ENCODE data around the gene PICK1. TPM values are rescaled to one million over a fixed set of nuclear protein-coding genes. Genes with fewer than 3 reads are reported as not detected.
A peak's percentile ranks its signal among the peaks of the same experiment; 100 is the strongest.
"Not testable (repeated sequence)": the region's sequence is repeated elsewhere in the genome, so short reads cannot be mapped to it uniquely, and the experiment has no call there.

Gene PICK1
- total RNA-seq, 1 experiment from 2014 or later = 23.3 TPM

DNA sequence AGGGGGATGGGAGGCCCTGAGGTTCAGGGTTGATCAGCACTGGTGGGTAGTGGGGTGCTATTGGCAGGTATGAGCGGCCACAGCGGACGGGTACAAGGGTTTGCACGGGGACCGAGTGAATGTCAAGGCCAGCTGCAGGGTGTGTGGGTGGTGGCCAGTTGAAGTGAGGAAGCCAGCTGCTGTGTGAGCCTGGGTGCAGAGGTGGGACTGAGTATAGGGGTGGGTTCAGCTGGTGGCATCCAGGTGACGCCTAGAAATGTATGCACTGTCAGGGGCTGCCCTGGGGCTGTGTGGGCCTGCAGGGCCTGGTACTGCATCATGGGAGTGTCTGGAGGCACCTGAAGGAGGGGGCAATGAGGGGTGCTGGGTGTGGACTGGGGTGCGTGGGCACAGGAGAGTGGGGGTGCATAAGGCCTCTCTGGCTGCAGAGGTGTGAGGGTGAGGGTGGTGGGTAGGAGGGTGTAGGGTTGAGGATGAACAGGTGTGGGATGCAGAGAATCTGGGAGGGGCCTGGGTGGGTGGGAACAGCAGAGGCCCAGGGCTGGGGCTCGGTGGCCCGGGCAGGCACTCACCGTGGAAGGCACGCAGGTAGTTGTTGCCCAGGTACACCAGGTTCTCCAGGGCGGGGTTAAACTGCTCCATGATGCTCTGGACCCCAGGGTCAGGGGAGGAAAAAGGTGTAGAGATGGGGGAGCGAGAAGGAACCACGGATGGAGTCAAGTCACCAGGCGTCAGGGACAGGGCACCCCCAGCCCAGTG lies 51.5 kb downstream of the PICK1 start:
- DNase-seq (ENCODE audit: low spot score) = no peak
- in situ Hi-C loops (cut with HindIII; ENCODE audit: low sequenced_read_pairs) = loop anchor here (25.0 kb wide), 1 partner anchor 154 kb away; the partner anchor contains the start of gene TMEM184B

DNA sequence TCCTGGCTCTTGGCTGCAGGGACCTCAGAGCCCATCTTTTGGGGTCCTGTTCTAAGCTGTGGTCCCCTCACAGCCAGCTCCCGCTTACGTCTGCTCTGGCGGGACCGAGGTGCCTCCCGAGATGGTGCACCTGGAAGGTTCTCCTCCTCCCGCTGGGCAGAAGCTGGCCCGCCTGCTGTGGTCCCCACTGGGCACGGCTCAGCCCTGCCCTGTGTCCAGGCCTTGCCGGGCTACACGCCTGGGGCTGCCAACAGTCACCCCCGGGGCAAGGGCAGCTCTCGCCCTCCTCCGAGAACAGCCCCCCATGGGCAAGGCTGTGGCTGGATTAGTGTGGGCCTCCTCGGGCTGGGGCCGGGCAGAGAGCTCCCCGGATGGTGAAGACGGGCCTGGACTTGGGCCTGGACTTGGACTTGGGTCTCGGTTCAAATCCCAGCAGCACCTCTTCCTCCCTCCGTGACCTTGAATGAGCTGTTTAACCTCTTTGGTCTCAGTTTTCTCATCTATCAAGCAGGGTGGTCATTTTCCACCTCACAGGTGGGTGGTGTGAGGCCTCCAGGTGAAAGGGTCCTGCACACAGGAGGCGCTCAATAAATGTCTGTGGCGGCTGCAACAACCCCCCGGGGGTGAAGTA lies 52.3 kb downstream of the PICK1 start:
- in situ Hi-C loops (cut with HindIII; ENCODE audit: low sequenced_read_pairs) = loop anchor here (25.0 kb wide), 1 partner anchor 153 kb away; the partner anchor contains the start of gene TMEM184B
- no peak for DNase-seq (ENCODE audit: low spot score)

DNA sequence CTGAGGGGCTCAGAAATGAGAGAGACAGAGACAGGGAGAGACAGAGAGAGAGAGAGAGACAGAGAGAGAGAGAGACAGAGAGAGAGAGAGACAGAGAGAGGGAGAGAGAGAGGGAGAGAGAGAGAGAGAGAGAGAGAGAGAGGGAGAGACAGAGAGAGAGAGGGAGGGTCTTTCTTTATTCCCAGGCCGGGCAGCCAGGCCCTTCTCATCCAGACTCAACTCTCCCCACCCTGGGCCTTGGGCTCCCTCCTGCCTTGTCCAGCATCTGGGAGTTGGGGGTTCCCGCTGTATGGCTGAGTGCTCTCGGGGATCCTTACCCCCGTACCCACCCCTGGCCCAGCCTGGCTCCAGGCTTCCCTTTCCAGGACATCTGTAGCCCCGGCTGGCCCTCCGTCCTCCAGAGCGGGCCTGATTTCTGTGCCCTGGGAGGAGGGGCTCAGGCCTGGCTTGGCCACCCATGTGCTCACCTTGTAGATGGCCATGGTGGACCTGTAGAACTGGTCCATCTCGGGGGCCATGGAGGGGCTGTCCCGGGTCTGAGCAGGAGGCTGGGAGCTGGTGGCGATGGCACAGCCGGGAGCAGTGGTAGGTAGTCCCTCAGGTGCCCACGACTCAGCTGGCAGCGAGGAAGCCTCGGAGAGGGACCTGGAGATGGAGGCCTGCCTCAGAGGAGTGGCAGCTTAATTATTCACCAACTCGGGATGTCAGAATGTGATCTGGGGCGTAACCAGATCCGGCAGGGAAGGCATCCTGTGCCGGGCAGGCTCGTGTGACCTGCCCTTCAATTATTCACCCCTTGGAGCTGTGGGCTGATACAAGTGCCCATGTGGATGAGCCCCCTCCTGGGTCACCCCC lies 53.0 kb downstream of the PICK1 start, which contains the start of gene BAIAP2L2:
TSS of gene BAIAP2L2 (minus strand) at position 677 of the 855 bp plus-strand sequence. CDS start at position 518, 159 bp downstream.
- no peak for DNase-seq (ENCODE audit: low spot score)
- in situ Hi-C loops (cut with HindIII; ENCODE audit: low sequenced_read_pairs) = loop anchor here (25.0 kb wide), 1 partner anchor 152 kb away; the partner anchor contains the start of gene TMEM184B

DNA sequence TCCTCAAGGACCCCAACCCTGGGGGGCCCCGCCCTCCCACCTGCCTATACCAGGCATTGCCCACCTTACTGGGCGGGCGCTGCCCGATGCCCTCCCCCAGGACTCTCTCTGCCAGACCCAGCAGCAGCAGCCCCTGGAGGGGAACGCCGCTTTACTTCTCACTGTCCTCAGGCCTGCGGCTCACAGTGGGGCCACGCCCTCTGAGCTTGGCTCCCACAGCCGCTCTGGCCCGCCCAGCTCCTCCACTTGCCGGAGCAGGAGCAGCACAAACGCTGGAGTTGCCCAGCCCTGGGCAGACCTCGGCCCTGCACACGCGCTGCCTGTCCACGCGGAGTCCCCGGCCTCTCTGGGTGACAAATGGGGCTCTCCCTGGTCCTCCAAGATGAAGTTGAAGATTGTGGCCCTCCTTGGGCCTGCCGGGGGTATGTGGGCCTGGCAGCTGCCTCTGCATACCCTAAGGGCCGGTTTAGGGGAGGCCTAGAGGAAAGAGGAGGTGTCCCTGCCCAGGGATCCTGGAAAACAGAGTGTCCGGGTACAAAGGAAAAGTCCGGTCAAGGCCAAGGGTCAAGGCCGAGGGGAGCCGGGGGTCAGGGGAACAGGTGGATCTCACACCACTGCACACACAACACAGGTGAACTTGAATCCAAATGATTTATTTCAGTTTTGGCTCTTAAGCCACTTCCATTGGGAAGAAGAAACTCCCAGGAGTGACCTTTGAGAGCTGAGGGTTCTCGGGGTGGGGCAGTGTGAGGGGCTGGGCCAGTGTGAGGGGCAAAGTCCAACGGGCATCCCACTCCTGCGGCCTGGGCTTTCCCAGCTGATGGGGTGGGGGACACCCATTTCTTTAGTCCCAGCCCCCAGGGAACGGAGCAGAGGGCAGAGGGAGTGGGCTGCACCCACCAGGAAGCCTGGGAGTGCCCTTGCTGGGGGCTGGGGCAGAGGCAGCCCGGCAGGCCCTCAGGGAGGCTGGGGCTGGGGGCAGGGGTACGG lies 54.0 kb downstream of the PICK1 start:
- in situ Hi-C loops (cut with HindIII; ENCODE audit: low sequenced_read_pairs) = loop anchor here (25.0 kb wide), 1 partner anchor 151 kb away; the partner anchor contains the start of gene TMEM184B
- DNase-seq (ENCODE audit: low spot score) = no peak

DNA sequence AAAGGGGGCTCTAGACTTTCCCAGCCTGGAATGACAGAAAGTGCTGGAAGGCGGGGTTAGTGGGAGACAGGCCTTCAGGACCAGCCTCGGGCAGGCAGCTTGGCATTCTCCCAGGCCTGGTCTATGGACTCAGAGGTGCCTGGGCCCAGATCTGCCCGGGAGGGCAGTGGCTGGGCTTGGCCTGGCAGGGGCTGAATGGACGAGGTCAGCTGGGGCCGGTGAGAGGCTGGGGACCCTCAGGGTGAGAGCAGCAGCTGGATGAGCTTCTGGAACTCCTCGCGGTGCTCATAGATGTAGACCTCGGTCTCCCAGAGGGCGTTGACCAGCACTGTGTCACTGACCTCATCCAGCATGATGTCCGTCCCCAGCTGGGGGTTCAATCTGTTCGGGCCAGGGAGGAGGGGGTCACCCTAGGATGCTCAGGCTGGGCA lies 54.7 kb downstream of the PICK1 start:
- in situ Hi-C loops (cut with HindIII; ENCODE audit: low sequenced_read_pairs) = loop anchor here (25.0 kb wide), 1 partner anchor 150 kb away; the partner anchor contains the start of gene TMEM184B
- no peak for DNase-seq (ENCODE audit: low spot score)

DNA sequence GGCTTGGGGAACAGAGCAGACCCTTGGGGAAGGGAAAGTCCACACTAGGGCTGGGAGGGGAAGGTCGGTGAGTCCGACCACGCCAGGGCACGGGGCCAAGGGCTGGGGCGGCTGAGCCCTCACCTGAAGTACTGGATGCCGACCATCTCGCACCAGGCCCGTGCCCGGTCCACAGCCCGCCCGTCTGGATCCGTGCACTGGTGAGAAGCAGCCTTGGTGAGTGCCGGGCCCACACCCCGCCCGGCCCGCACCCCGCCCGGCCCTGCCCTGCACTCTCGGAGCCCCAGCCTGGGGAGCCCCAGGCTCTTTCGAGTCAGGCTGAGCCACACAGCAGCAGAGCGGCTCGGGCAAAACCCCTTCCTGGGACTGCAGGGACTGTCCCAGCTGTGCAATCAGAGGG lies 55.2 kb downstream of the PICK1 start:
- no peak for DNase-seq (ENCODE audit: low spot score)
- in situ Hi-C loops (cut with HindIII; ENCODE audit: low sequenced_read_pairs) = loop anchor here (25.0 kb wide), 1 partner anchor 150 kb away; the partner anchor contains the start of gene TMEM184B

DNA sequence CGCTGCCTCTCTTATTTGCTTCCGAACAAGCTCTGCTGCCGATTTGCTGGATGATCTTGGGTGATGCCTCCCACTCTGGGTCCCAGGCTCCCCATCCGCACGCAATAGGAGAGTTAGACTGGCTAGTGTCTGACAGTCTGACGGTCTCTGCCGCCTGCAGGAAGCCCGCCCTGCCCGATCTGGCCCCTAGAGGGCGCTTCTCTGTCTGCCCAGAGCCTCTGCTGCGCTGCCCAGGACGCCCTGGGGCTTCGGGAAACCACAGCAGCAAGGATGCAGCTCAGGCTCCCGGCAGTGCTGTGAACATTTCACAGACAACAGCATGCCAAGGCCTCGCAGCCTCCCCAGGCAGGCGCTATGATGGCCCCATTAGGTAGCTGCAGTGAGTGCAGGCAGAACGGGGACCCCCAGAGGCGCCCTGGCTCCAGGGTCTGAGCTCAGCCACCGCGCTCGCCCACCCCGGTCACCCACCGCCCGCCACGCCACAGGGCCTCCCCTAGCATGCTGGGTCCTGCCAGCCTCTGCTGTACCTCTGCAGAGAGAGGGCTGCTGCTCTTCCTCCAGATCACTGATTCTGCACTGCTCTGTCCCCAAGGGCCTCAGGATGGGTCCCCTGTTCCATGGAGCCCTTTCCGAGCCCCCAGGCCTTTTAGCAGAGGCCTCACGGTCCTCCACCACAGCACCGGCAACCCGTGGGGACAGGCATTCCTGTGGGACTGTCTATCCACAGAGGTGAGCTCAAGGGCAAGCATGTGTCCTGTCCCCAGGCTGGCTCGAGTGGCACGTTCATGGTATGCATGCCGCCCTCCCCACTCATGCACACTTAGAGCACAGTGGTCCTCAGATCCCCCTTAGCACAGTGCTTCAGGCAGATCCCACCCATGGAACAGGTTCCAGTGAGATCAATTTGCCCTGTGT lies 57.5 kb downstream of the PICK1 start:
- in situ Hi-C loops (cut with HindIII; ENCODE audit: low sequenced_read_pairs) = loop anchor here (25.0 kb wide), 1 partner anchor 148 kb away; the partner anchor contains the start of gene TMEM184B
- peak; percentile 86 for DNase-seq (ENCODE audit: low spot score)

DNA sequence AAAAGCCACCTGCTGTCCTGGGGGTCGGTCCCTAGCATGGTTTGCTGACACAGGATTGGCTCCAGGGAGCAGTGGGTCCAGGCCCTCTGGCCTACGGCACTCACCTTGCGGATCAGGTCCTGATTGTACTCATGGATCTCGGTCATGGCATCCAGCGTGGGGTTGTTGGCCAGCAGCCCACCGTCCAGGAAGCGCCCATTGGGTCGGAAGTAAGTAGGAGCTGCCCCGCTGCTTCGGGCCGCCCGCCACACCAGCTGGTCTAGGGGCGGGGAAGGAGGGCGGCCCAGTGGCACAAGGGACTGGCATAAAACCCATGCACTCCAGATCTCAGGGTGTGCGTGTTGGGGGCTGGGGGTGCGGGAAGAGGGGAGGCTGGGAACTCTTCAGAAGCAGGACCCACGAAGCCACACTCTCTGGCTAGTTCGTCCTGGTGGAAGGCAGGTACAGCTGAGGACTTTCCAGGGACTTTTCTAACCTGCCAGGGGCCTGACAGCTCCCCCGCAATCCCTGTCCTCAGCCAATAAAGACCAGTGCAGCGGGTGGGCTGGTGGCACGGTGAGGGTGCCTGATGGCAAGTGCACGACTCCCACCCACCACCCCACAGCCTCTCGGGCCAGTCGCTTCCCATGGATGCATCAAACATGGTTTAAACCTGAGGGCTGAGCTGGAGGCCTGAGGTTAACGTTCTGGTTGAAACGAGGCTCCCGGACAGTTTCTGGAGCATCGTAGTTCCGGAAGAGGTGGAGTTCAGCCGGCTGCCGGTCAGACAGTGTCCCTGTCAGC lies 58.4 kb downstream of the PICK1 start:
- in situ Hi-C loops (cut with HindIII; ENCODE audit: low sequenced_read_pairs) = loop anchor here (25.0 kb wide), 1 partner anchor 147 kb away; the partner anchor contains the start of gene TMEM184B
- peak; percentile 68 for DNase-seq (ENCODE audit: low spot score)

DNA sequence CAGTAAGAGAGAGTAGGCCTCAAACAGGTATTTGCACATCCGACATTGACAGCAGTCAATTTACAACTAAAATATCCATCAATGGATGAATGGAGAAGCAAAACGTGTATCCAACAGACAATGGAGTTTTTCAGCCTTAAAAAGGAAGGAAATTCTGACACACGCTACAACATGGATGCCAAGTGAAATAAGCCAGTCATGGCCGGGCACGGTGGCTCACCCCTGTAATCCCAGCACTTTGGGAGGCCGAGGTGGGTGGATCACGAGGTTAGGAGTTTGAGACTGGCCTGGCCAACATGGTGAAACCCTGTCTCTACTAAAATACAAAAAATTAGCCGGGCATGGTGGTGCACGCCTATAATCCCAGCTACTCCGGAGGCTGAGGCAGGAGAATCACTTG lies 60.4 kb downstream of the PICK1 start:
- in situ Hi-C loops (cut with HindIII; ENCODE audit: low sequenced_read_pairs) = loop anchor here (25.0 kb wide), 1 partner anchor 145 kb away; the partner anchor contains the start of gene TMEM184B

DNA sequence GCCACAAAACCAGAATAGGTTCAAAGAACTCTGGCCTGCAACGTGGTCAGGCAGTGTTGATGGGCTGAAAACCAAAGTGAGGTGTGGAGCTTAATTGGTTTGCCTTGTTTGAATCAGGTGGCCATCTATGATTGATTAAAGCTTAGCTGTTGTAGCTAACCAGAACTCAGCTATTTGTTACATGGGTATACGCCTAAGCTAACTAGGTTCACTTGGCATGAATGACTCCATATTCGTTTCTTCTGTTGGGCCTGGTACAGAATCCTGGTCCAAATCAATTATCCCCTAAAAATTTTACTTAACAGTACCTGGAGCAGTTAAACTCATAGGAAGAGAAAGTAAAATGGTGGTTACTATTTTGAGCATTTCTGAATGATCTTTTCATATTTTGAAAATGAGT lies 61.0 kb downstream of the PICK1 start:
- no peak for DNase-seq (ENCODE audit: low spot score)
- in situ Hi-C loops (cut with HindIII; ENCODE audit: low sequenced_read_pairs) = loop anchor here (25.0 kb wide), 1 partner anchor 144 kb away; the partner anchor contains the start of gene TMEM184B

More for the DNA sequence above, 60.4 kb downstream of the PICK1 start:
- not testable (repeated sequence) for DNase-seq (ENCODE audit: low spot score)

DNA sequence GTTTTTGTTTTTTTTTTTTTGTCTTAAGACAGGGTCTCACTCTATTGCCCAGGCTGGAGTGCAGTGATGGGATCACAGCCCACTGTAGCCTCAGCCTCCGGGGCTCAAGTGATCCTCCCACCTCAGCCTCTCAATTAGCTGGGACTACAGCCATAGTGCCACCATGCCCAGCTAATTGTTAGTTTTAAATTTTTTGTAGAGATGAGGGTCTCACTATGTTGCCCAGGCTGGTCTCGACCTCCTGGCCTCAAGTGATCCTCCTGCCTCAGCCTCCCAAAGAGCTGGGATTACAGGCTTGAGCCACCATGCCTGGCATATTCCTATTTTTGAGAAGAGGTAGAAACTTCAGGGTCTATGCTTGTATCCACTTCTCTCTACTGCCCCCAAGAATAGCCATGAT lies 61.5 kb downstream of the PICK1 start:
- DNase-seq (ENCODE audit: low spot score) = not testable (repeated sequence)
- in situ Hi-C loops (cut with HindIII; ENCODE audit: low sequenced_read_pairs) = loop anchor here (25.0 kb wide), 1 partner anchor 144 kb away; the partner anchor contains the start of gene TMEM184B

DNA sequence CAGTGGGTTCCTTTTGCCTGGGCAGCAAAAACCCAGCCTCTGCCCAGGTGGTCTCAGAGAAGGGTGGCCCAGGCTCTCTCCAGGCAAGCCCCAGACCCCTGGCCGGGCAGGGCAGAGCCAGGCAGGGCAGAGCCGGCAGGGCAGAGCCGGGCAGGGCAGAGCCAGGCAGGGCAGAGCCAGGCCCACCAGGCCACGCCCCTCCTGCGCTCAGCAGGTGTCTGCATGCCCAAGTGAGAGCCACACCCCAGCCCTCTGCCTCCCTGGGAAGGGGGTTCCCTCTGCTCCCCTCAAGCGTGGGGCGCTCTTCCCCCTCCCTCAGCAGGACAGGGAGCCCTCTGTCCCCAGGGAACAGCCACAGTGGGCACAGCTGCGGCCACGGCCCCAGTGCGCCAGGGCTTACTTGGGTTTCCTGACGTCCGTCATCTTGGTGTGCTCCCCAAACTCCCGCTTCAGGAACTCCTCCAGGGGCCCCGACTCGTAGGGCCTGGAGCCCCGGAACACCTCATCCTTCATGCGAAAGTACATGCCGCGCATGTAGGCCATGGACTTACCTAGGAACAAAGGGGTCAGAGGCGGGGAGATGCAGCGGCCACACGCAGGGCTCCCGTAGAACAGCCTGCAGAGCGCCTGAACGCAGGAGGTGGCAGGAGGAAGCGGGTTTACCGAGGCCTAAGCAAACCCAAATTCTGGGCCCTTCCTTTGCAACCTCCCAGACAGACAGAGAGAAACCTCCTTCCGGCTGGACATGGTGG lies 63.3 kb downstream of the PICK1 start:
- DNase-seq (ENCODE audit: low spot score) = no peak
- in situ Hi-C loops (cut with HindIII; ENCODE audit: low sequenced_read_pairs) = loop anchor here (25.0 kb wide), 1 partner anchor 142 kb away; the partner anchor contains the start of gene TMEM184B

DNA sequence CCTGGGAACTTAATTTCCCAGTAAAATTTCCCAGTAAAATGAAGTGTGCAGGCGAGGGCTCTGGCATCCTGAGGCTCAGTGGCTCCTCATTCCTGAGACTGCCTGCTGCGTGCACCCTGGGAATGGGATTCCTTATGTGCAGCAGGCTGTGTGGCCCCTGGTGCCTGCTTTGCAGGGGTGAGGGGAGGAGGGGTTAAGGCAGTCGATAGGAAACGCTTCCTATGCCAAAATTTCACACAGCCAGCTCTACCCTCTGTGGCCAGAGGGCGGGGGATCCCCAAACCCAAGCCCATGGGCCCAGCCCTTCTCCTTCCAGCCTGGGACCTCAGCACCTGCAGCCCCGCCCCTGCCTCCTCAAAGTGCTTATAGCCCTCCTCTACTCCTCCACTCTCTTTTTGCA lies 65.4 kb downstream of the PICK1 start:
- DNase-seq (ENCODE audit: low spot score) = no peak
- in situ Hi-C loops (cut with HindIII; ENCODE audit: low sequenced_read_pairs) = loop anchor here (25.0 kb wide), 1 partner anchor 140 kb away; the partner anchor contains the start of gene TMEM184B

DNA sequence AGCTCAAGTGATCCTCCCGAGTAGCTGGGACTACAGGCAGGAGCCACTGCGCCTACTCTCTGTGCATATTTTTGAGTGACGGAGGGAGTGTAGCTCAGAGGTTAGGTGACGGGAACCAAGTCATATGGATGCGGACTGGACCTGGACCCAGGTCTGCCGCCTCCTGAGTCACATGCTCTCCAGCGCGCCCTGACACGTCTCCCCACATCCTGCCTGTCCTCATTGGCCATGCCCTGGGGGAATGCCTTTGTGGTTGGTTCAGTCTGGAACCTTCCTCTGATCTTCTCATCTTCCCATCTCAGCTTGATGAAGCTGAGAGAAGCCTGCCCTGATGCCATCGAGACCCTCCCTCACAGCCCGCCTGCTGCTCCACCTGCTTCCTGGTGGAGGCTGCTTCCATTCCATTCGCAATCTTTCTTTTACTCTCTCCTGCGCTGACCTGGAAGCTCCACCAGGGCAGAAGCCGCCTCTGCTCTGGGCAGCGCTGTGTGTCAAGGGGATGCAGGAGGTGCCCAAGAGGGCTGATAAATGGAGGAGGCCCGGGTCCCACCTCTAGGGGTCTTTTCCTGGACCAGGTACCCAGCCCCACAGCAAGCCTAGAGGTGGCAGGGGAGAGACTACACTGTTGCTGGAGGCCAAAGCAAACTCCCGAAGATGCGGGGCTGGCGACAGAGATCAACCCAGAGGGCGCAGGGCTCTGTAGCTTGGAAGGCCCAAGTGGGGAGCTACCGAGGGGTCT lies 67.2 kb downstream of the PICK1 start:
- no peak for DNase-seq (ENCODE audit: low spot score)
- in situ Hi-C loops (cut with HindIII; ENCODE audit: low sequenced_read_pairs) = loop anchor here (25.0 kb wide), 1 partner anchor 138 kb away; the partner anchor contains the start of gene TMEM184B

Measured in G401 (cell line).